GM21447 (cell line): ENCODE measurements around the gene D2HGDH.
"Not testable (repeated sequence)": the region's sequence is repeated elsewhere in the genome, so short reads cannot be mapped to it uniquely, and the experiment has no call there.

Experiments used
- ATAC-seq: cut with Tn5 transposase; IDR thresholded peaks from one replicate; pipeline ENCODE4 v1.9.1; 2021; ENCODE audit not compliant: unreplicated experiment

D2HGDH gene

GRCh38 chr2:241791385-241791784 is 57.0 kb downstream of the D2HGDH start:
- not testable (repeated sequence) for ATAC-seq

DNA sequence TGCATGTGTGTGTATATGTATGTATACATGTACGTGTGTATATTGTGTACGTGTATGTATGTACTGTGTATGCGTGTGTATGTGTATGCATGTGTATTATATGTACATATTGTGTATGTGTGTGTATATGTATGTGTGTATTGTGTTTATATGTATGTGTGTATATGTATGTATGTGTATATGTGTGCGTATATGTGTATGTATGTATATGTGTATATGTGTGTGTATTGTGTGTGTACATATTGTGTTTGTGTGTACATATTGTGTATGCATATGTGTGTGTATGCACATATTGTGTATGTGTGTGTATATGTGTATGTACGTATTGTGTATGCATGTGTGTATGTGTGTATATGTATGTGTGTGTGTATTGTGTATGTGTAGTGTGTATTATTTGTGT is 59.0 kb downstream of the D2HGDH start:
- ATAC-seq = no peak

DNA sequence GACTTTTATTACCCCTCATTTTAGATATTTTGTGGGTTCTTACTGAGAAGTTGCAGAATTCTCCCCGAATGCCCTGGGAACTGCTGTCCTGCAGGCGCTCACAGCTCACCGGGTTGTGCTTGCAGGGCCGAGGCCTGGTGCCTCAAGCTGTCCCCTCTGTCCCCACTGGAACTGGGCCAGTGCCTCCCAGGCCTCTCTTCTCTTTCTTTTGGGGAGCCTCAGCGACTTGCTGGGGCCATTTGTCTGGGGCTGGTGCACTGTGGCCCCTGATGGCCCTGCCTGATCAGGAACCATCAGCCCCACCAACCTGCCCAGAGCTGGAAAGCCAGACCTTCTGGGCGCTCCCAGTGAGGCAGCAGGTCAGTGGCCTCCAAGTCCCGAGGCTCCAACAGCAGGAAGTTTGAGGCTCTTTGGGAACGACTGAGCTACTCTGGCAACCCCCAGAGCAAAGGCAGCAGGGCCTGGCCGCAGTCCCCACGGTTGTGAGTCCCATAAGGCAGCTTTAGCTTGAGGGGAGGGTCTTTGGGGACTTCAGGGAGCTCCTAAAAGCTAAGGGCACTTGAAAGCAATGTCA is 59.9 kb downstream of the D2HGDH start:
- no peak for ATAC-seq

- ATAC-seq = no peak
These were observed 60.9 kb downstream of the D2HGDH start for GRCh38 chr2:241795021-241795999.

- ATAC-seq = no peak
These were observed 61.8 kb downstream of the D2HGDH start for GRCh38 chr2:241796209-241796608.

DNA sequence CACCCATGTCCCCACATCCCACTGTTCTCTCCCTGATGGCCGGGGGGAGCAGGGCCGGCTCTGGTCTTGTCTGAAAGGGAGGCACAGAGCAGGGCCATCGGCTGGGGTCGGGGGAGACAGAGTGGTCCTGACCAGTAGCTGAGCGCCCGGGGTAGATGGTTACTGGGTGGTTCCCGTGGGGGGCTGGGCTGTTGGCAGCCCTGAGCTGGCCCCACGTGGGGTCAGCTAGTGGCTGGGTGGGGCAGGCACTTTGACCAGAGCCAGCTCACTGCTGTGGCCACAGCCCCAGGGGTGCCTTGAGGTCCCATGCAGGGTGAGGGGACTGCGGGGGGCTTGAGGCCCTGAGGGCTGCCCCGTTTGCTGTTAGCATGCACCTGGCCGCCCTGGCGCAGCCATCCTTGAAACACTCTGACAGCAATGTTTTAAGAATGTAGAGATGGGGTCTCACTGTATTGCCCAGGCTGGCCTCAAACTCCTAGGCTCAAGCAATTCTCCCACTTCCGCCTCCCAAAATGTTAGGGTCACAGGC is 62.2 kb downstream of the D2HGDH start:
- ATAC-seq = no peak

GRCh38 chr2:241797441-241798080 is 63.1 kb downstream of the D2HGDH start:
- ATAC-seq = no peak

DNA sequence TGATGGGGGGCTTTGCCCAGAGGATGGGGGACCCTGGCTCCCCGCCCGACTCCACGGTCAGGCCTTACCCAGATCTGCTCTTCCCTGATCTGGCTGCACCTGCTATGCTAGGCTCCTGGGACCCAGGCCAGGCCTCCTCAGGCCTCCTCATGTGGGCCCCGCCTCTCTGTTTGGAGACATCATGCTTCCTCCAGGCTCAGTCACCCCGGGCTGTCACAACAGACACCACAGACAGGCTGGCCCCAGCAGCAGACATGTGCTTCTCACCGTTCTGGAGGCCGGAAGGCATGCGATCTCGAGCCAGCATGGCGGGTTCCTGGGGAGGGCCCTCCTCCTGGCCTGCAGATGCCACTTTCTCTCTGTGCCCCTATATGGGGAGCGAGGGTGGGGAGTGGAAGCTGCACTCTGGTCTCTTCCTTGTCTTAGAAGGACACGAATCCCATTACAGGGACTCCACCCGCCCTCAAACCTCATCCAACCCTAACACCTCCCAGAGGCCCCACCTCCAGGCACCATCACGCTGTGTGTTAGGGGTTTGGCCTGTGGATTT is 63.7 kb downstream of the D2HGDH start:
- no peak for ATAC-seq

- no peak for ATAC-seq
These were observed 64.4 kb downstream of the D2HGDH start for GRCh38 chr2:241798631-241799521.

GRCh38 chr2:241799522-241800197 is 65.2 kb downstream of the D2HGDH start:
- no peak for ATAC-seq

DNA sequence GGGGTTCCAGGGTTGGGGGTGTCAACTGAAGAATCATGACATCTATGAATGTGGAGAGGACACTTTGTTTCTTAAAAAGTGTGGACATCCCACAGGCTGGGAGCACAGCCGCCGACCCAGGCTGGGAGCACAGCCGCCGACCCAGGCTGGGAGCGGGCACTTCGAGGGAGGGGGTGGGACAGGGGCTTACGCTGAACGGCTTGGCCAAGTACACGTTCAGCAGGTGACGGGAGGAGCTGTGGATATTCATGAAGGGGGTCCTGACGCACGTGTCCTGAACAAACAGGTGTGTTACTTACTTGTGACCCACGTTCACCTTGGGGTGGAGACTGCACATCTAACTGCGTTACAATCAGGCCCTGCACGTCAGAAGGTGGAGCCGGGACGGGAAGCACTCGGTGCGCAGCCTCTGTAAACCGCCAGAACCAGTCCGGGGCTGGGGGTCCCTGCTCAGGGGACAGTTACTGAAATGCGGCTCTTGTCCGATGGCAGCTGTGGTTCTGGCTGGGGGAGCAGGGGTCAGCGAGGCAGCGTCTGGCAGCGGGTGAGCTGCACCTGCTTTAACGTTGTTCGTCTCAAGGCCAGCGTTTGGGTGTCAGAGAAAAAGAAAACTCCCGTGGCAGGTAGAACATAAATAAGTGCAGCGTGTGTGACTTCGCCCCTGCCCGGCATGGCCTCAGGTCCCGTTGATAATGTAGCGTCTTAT is 65.9 kb downstream of the D2HGDH start:
- not testable (repeated sequence) for ATAC-seq

DNA sequence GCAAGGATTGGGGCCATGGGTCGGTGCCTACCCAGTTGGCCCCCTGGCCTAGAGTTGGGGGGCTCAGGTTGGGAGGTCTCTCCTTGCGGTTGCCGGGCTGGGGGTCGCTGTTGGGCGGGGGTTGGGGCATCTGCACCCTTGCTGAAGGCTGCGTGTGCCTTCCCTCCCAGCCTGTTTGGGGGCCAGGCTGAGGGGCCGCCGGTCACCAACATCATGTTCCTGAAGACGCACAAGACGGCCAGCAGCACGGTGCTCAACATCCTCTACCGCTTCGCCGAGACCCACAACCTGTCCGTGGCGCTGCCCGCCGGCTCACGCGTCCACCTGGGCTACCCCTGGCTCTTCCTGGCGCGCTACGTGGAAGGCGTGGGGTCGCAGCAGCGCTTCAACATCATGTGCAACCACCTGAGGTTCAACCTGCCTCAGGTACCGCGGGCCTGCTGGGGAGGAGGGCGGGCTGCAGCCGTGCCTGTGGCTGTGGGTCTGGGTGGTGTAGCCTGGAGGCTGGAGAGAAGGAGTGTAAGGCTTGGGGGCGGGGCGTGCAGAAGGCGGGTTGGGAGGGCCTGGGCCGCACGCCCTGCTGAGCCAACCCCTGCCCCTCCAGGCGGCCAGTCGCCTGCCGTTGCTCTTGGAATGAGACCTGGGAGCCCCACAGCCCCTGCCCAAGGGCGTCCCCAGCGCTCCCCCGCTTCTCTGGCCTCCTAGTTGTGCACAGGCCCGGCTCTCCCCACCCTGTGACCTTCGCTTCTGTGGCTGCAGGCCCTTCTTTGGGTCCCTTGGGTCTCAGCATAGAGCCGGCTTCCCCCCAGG is 67.4 kb downstream of the D2HGDH start:
- no peak for ATAC-seq

- no peak for ATAC-seq
These were observed 68.2 kb downstream of the D2HGDH start for GRCh38 chr2:241802421-241803318.

GRCh38 chr2:241803387-241804325 is 69.2 kb downstream of the D2HGDH start:
- ATAC-seq = no peak

DNA sequence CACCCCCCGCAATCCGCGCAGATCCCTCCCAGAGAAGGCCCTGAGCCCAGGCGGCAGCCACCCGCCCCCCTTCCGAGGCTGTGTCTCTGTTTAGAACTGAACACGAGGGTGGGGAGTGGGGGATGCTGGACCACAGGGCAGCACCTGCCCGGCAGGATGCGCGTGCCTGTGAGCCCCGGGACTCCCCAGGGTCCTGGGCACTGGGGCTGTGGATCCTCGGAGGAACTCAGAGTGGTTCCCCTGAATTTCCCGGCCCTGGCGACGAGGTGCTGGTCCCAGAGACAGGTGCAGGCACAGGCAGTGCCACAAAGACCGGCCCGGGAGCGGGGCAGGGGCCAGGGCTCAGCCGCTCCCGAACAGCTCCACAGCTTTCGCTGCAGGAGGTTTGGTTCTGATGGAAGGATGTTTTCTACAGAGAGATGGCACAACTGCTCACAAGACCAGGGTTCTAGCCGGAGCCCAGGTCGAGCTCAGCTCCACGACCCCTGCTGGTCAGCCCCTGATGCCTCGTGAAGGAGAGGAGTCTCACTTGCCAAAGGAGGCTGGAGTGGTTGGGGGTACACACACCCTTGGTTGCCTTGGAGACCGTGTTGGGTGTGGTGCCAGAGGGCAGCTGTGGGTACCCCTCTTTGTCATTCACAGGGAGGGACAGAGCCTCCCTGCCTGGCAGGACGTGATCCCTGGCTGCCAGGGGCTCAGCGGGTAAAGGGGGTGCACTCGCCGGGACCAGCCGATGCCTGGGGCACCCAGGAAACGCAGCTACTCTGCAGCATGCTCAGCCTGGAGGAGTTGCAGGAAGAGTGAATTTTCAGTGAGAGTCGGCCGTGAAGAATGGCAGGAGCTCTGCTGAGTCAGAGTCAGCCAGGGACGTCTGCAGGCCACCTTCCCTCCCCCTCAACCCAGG is 70.1 kb downstream of the D2HGDH start:
- no peak for ATAC-seq
